Lower leg skin (tissue), 4 donors: ENCODE results near the gene CDKAL1. TPM values are rescaled to one million over a fixed set of nuclear protein-coding genes. Genes with fewer than 3 reads are reported as not detected.
"Not testable (repeated sequence)": the region's sequence is repeated elsewhere in the genome, so short reads cannot be mapped to it uniquely, and the experiment has no call there.

ENCODE experiments used
- DNase-seq, 2 donors: peaks; one replicate each; pipeline ENCODE4 v3.0.0-alpha.2; 2019; ENCODE audit warnings: low spot score in 2 of 2
- H3K4me3 ChIP-seq: fragments of 200-600 bp; sonication (generic); 2 replicates; pipeline ENCODE4 v1.5.1; 2017; ENCODE audit warnings: mild to moderate bottlenecking, low read depth; ENCODE audit not compliant: poor library complexity, severe bottlenecking
- POLR2A ChIP-seq, 2 donors: fragments of 450-650 bp; IDR thresholded peaks; one replicate each; pipeline ENCODE4 v1.6.1; 2016 to 2017; ENCODE audit warnings: antibody characterized with exemption in 2 of 2, mild to moderate bottlenecking in 1 of 2, moderate library complexity in 1 of 2
- WGBS, 2 donors: methylation state at CpG; one replicate each; pipeline ENCODE4 v1.1.5; 2018; 5-methylcytosine and 5-hydroxymethylcytosine counted together
- intact Hi-C: fragments of 100-400 bp; cut with DNase I; formaldehyde crosslinking; loops from one replicate; pipeline ENCODE4 v1.15.0; 2023; ENCODE audit warnings: low total_unique reads
- total RNA-seq, 4 donors: library from RNA; depleted of rRNA; stranded (reverse); fragments of >200 nt; gene quantifications; one replicate each; pipeline ENCODE4 v1.1.0, GENCODE V29; 2016
- TF ChIP-seq, protein P1 (sequence below), 3 donors: fragments of 450-650 bp; IDR thresholded peaks; one replicate each; pipeline ENCODE4 v1.5.1; 2016; ENCODE audit warnings: antibody characterized with exemption in 3 of 3, mild to moderate bottlenecking in 3 of 3, moderate library complexity in 2 of 3

Gene CDKAL1
- total RNA-seq, 4 donors from 2014 or later, result 10.3 to 18.0 (median 11.6) TPM

DNA sequence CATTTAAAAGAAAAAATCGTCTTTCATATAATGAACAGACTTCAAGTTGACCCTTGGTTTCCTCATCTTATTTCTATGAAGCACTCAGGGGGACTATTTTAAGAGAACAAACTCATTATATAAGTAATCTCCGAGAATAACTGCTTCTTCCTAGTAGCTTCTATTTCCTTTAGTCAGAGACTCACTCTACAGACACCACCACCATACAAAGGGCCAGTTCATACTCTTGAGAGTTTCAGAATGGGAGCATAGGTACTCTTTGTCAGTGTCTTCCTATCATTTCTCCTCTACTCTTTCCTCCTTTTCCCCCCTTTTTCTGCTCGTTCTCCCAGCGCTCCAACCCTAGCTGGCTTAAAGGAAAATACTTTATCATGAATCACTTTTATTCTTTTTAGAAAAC, 104.9 kb downstream of the CDKAL1 start:
- WGBS, 2 donors, result 76 to 83% methylated on average over 4 of the region's 4 CpGs
- TF ChIP-seq POLR2A (IDR thresholded peaks at IDR 0.05), result no peak
- TF ChIP-seq, protein P1, sequence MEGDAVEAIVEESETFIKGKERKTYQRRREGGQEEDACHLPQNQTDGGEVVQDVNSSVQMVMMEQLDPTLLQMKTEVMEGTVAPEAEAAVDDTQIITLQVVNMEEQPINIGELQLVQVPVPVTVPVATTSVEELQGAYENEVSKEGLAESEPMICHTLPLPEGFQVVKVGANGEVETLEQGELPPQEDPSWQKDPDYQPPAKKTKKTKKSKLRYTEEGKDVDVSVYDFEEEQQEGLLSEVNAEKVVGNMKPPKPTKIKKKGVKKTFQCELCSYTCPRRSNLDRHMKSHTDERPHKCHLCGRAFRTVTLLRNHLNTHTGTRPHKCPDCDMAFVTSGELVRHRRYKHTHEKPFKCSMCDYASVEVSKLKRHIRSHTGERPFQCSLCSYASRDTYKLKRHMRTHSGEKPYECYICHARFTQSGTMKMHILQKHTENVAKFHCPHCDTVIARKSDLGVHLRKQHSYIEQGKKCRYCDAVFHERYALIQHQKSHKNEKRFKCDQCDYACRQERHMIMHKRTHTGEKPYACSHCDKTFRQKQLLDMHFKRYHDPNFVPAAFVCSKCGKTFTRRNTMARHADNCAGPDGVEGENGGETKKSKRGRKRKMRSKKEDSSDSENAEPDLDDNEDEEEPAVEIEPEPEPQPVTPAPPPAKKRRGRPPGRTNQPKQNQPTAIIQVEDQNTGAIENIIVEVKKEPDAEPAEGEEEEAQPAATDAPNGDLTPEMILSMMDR (IDR thresholded peaks at IDR 0.05), result no peak
- no peak overlapping the region for H3K4me3 ChIP-seq
- DNase-seq, result no peak
- intact Hi-C loops, result no loop called here

DNA sequence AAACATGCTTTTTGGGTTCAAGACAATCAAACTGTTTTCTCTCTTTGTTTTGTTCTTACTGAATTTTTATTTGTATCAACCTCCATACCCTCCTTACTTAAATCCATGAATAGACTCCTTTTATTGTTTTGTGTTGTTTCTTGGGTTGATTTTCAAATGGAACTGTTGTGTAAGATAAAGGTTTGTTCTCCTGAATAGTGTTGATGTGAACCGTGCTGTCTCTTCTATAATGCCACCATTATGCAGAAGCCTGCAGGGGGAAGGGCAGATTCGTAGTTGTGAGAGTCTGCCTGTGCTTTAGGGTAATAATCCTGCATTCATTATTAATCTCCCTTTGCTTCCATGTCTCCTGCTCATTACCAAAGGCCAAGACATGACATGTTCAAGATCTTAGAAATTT, 105.9 kb downstream of the CDKAL1 start:
- no peak for DNase-seq
- no peak overlapping the region for H3K4me3 ChIP-seq
- 64 to 73% methylated on average over 2 of the region's 2 CpGs for WGBS, 2 donors
- TF ChIP-seq, protein P1 (IDR thresholded peaks at IDR 0.05), result no peak
- TF ChIP-seq POLR2A (IDR thresholded peaks at IDR 0.05), result no peak
- intact Hi-C loops, result no loop called here

DNA sequence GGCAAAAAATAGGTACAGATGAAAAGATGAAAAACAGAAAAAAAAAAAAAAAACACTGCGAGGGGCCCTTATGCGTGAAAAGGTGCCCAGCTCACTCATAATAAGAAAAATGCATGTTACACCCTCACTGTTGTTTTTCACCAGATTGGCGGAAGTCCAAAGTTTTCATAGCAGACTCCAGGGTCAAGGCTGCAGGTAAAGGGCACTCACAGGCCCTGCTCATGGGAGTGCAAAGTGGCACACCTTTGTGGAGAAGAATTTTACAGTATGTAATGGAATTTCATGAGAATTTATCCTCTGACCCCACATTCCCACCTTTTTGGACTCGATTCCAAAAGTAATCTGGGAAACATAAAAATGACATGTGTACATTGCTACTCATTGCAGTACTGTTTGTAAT, 108.2 kb downstream of the CDKAL1 start:
- DNase-seq, result no peak
- no peak for TF ChIP-seq POLR2A (IDR thresholded peaks at IDR 0.05)
- TF ChIP-seq, protein P1 (IDR thresholded peaks at IDR 0.05), result no peak
- WGBS, 2 donors, result 89 to 90% methylated on average over 4 of the region's 4 CpGs
- intact Hi-C loops, result no loop called here
- no peak overlapping the region for H3K4me3 ChIP-seq

GRCh38 chr6:20644667-20645370, 110.6 kb downstream of the CDKAL1 start:
- intact Hi-C loops, result no loop called here
- WGBS, 2 donors, result 82 to 86% methylated on average over 5 of the region's 5 CpGs
- TF ChIP-seq POLR2A (IDR thresholded peaks at IDR 0.05), result no peak
- TF ChIP-seq, protein P1 (IDR thresholded peaks at IDR 0.05), result no peak

DNA sequence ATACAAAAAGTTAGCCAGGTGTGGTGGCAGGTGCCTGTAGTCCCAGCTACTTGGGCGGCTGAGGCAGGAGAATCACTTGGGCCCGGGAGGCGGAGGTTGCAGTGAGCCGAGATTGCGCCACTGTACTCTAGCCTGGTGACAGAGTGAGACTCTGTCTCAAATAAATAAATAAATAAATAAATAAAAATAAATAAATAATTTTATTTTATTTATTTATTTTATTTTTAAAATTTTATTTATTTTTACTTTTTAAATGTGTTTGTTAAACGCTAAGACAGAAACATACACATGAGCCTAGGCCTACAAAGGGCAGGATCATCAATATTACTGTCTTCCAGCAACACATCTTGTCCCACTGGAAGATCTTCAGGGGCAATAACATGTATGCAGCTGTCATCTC, 111.3 kb downstream of the CDKAL1 start:
- DNase-seq, intact Hi-C loops, H3K4me3 ChIP-seq: not testable (repeated sequence)
- 81 to 83% methylated on average over 6 of the region's 6 CpGs for WGBS, 2 donors

More at GRCh38 chr6:20644667-20645370, 110.6 kb downstream of the CDKAL1 start:
- H3K4me3 ChIP-seq, result no peak overlapping the region
- no peak for DNase-seq

- H3K4me3 ChIP-seq, result no peak overlapping the region
- TF ChIP-seq, protein P1 (IDR thresholded peaks at IDR 0.05), result no peak
- TF ChIP-seq POLR2A (IDR thresholded peaks at IDR 0.05), result no peak
- intact Hi-C loops, result no loop called here
- DNase-seq, result no peak
- WGBS, 2 donors, result 96 to 100% methylated on average over 1 of the region's 1 CpG
These were observed 113.3 kb downstream of the CDKAL1 start for GRCh38 chr6:20647585-20647984.

- DNase-seq, intact Hi-C loops, H3K4me3 ChIP-seq: not testable (repeated sequence)
- 87 to 90% methylated on average over 7 of the region's 7 CpGs for WGBS, 2 donors
These were observed 115.6 kb downstream of the CDKAL1 start for GRCh38 chr6:20649696-20650470.
